ENCODE data around the gene F2RL1.
"Not testable (repeated sequence)": the region's sequence is repeated elsewhere in the genome, so short reads cannot be mapped to it uniquely, and the experiment has no call there.

Gene F2RL1

GRCh38 chr5:76818844-76819831 lies at the start of gene F2RL1:
Gene F2RL1, plus strand, starts transcription at chr5:76819030. Its CDS starts 153 bp downstream, at chr5:76819183.
- DNase-seq (ENCODE audit: low read depth) = peak; percentile 19

- not testable (repeated sequence) for DNase-seq (ENCODE audit: low read depth)
Observed at GRCh38 chr5:76771041-76771440, 47.8 kb upstream of the F2RL1 start.

GRCh38 chr5:76771705-76772405 lies 47.0 kb upstream of the F2RL1 start:
- DNase-seq (ENCODE audit: low read depth) = no peak

- DNase-seq (ENCODE audit: low read depth) = no peak
Observed at GRCh38 chr5:76775921-76776320, 42.9 kb upstream of the F2RL1 start.

GRCh38 chr5:76776391-76776790 lies 42.4 kb upstream of the F2RL1 start:
- DNase-seq (ENCODE audit: low read depth) = no peak

GRCh38 chr5:76780616-76781015 lies 38.2 kb upstream of the F2RL1 start:
- not testable (repeated sequence) for DNase-seq (ENCODE audit: low read depth)

GRCh38 chr5:76781775-76782174 lies 37.1 kb upstream of the F2RL1 start:
- no peak for DNase-seq (ENCODE audit: low read depth)

- DNase-seq (ENCODE audit: low read depth) = no peak
Observed at GRCh38 chr5:76782444-76782843, 36.4 kb upstream of the F2RL1 start.

GRCh38 chr5:76787237-76787636 lies 31.6 kb upstream of the F2RL1 start:
- DNase-seq (ENCODE audit: low read depth) = no peak

- no peak for DNase-seq (ENCODE audit: low read depth)
Observed at GRCh38 chr5:76788362-76788761, 30.5 kb upstream of the F2RL1 start.

- not testable (repeated sequence) for DNase-seq (ENCODE audit: low read depth)
Observed at GRCh38 chr5:76789275-76789674, 29.6 kb upstream of the F2RL1 start.

- no peak for DNase-seq (ENCODE audit: low read depth)
Observed at GRCh38 chr5:76789991-76790581, 28.7 kb upstream of the F2RL1 start.

GRCh38 chr5:76790632-76791290 lies 28.1 kb upstream of the F2RL1 start:
- no peak for DNase-seq (ENCODE audit: low read depth)

GRCh38 chr5:76791461-76791860 lies 27.4 kb upstream of the F2RL1 start:
- no peak for DNase-seq (ENCODE audit: low read depth)

GRCh38 chr5:76794871-76795270 lies 24.0 kb upstream of the F2RL1 start:
- DNase-seq (ENCODE audit: low read depth) = no peak

GRCh38 chr5:76799588-76799987 lies 19.2 kb upstream of the F2RL1 start:
- DNase-seq (ENCODE audit: low read depth) = no peak

- DNase-seq (ENCODE audit: low read depth) = no peak
Observed at GRCh38 chr5:76800579-76800978, 18.3 kb upstream of the F2RL1 start.

- no peak for DNase-seq (ENCODE audit: low read depth)
Observed at GRCh38 chr5:76801159-76801802, 17.5 kb upstream of the F2RL1 start.

GRCh38 chr5:76801803-76802195 lies 17.0 kb upstream of the F2RL1 start:
- no peak for DNase-seq (ENCODE audit: low read depth)

GRCh38 chr5:76804266-76804665 lies 14.6 kb upstream of the F2RL1 start:
- no peak for DNase-seq (ENCODE audit: low read depth)

- DNase-seq (ENCODE audit: low read depth) = no peak
Observed at GRCh38 chr5:76805821-76806505, 12.9 kb upstream of the F2RL1 start.

Data from stimulated activated CD8-positive, alpha-beta memory T cell treated with anti-CD3 and anti-CD28 coated beads, Interleukin-7, amount 100 ng/mL, for 24 hours (primary cell).